ENCODE data around the gene KIF21B.

DNA sequence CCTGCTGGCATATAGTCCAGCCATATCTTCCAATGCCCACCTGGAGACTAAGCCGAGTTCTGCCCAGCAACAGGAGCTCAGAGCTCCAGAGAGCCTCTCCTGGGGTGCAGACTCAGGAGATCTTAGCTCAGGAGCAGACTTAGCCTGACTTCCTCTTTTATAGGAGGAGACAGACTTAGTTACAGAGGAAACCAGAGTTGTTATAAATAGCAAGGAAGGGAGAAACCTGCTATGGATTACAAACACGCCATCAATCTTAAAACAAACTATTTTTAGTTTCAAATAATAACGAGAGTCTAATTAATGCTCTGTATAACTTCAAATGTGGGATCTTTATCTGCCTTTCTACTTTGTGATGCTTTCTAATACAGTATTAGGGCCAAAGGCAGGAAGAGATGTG is 3.3 kb upstream of the KIF21B start:
- TF ChIP-seq POLR2A (IDR thresholded peaks at IDR 0.05) (no peak), POLR2AphosphoS5 (IDR thresholded peaks at IDR 0.05) (no peak)
- TF ChIP-seq, protein P1, sequence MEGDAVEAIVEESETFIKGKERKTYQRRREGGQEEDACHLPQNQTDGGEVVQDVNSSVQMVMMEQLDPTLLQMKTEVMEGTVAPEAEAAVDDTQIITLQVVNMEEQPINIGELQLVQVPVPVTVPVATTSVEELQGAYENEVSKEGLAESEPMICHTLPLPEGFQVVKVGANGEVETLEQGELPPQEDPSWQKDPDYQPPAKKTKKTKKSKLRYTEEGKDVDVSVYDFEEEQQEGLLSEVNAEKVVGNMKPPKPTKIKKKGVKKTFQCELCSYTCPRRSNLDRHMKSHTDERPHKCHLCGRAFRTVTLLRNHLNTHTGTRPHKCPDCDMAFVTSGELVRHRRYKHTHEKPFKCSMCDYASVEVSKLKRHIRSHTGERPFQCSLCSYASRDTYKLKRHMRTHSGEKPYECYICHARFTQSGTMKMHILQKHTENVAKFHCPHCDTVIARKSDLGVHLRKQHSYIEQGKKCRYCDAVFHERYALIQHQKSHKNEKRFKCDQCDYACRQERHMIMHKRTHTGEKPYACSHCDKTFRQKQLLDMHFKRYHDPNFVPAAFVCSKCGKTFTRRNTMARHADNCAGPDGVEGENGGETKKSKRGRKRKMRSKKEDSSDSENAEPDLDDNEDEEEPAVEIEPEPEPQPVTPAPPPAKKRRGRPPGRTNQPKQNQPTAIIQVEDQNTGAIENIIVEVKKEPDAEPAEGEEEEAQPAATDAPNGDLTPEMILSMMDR (IDR thresholded peaks at IDR 0.05), result no peak
